ENCODE measurements around the gene SGMS1.

GRCh38 chr10:50394832-50395231, 228.9 kb downstream of the SGMS1 start:
- TF ChIP-seq CTCF (IDR thresholded peaks at IDR 0.05) (no peak), POLR2A (IDR thresholded peaks at IDR 0.05) (no peak)
